ENCODE data around the gene ENTPD1.

DNA sequence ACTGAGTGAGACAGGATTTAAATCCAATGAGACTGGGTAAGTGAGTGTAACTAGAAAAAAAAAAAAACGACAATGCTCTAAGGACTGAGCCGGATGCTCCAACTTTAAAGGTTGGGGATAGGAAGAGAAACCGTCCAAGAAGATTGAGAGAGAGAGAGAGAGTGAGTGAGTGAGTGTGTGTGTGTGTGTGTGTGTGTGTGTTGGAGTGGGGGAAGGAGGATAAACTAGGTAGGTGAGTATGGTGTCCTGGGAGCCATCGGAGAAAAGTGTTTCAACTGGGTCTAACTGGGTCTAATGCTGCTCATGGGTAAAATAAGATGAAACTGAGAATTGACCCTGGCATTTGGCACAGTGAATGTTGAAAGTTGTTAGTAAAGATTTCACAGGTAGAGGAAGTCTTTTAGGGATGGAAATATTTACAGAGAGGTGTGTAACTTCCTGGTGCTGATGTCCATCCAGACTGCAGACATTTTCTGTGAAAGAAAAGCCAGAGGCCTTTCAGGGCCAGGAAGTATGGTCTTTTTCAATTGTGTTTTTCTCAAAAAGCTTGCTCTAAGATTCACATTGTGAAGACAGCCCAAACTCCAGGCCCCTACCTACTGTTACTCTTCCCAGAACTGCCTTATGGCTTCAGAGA, 14.2 kb downstream of the ENTPD1 start:
- TF ChIP-seq CTCF (conservative IDR thresholded peaks at IDR 0.05 in 1 of 2, IDR thresholded peaks at IDR 0.05 in 1 of 2; ENCODE audit: low read depth in 1 of 2, low read length in 2 of 2) (no peak), EZH2 (IDR thresholded peaks at IDR 0.05; ENCODE audit: low read length, missing control alignments) (no peak)

Data from fibroblast of lung (primary cell).